Spleen (tissue), 11 donors: ENCODE measurements around the gene RPRD1B. TPM values are rescaled to one million over a fixed set of nuclear protein-coding genes. Genes with fewer than 3 reads are reported as not detected.

Source experiments
- DNase-seq: peaks from one replicate; pipeline ENCODE4 v3.0.0-alpha.2; 2020
- H3K27ac ChIP-seq, 8 donors: fragments of 200-600 bp; sonication (generic) in 7 of 8; 1 replicate in 4 of 8; 2 replicates in 4 of 8; pipeline versions ENCODE4 v1.5.0 to v1.8.0; 2016 to 2021; ENCODE audit warnings: inconsistent platforms in 4 of 8, mild to moderate bottlenecking in 4 of 8, moderate library complexity in 1 of 8
- H3K27me3 ChIP-seq, 7 donors: fragments of 200-600 bp; sonication (generic) in 6 of 7; replicated peaks in 1 of 7; 1 replicate in 4 of 7; 2 replicates in 3 of 7; pipeline versions ENCODE4 v1.5.0 to v1.8.0; 2016 to 2021; ENCODE audit warnings: inconsistent platforms in 3 of 7, mild to moderate bottlenecking in 1 of 7
- H3K36me3 ChIP-seq, 6 donors: fragments of 200-600 bp; sonication (generic) in 5 of 6; 1 replicate in 4 of 6; 2 replicates in 2 of 6; pipeline versions ENCODE4 v1.5.0 to v1.8.0; 2016 to 2021; ENCODE audit warnings: inconsistent platforms in 2 of 6
- H3K4me1 ChIP-seq, 6 donors: fragments of 200-600 bp; sonication (generic) in 5 of 6; 1 replicate in 3 of 6; 2 replicates in 3 of 6; pipeline versions ENCODE4 v1.5.0 to v1.8.0; 2016 to 2021; ENCODE audit warnings: inconsistent platforms in 3 of 6
- H3K4me3 ChIP-seq, 8 donors: fragments of 200-600 bp; sonication (generic) in 7 of 8; 1 replicate in 4 of 8; 2 replicates in 4 of 8; pipeline versions ENCODE4 v1.5.0 to v1.8.0; 2016 to 2021; ENCODE audit warnings: inconsistent platforms in 4 of 8, mild to moderate bottlenecking in 4 of 8, moderate library complexity in 2 of 8
- H3K9me3 ChIP-seq, 8 donors: fragments of 200-600 bp; sonication (generic) in 7 of 8; 1 replicate in 4 of 8; 2 replicates in 4 of 8; pipeline versions ENCODE4 v1.5.0 to v1.8.0; 2016 to 2021; ENCODE audit warnings: inconsistent platforms in 4 of 8
- CTCF ChIP-seq, 11 experiments: fragments of 200-600 bp in 7 of 11; fragments of 450-650 bp in 4 of 11; sonication (generic) in 4 of 11; IDR thresholded peaks in 8 of 11; conservative IDR thresholded peaks in 3 of 11; 1 replicate in 7 of 11; 2 replicates in 4 of 11; pipeline versions ENCODE4 v1.4.0 to v1.8.0; 2016 to 2021; ENCODE audit warnings: antibody characterized with exemption in 11 of 11, inconsistent platforms in 4 of 11, mild to moderate bottlenecking in 1 of 11
- POLR2A ChIP-seq, 3 donors: fragments of 450-650 bp; IDR thresholded peaks; one replicate each; pipeline ENCODE4 v1.5.1; 2017; ENCODE audit warnings: antibody characterized with exemption in 3 of 3, mild to moderate bottlenecking in 1 of 3
- POLR2AphosphoS5 ChIP-seq, 3 donors: sonication (generic); formaldehyde crosslinking; IDR thresholded peaks; one replicate each; pipeline ENCODE4 v1.5.1; 2017; ENCODE audit warnings: antibody characterized with exemption in 3 of 3
- WGBS, 5 donors: extraction: QIAGEN DNeasy Blood & Tissue Kit in 3 of 5; methylation state at CpG; one replicate each; pipeline versions ENCODE4 v1.1.5 to v1.1.7; 2013 to 2018; 5-methylcytosine and 5-hydroxymethylcytosine counted together
- intact Hi-C: fragments of 100-400 bp; cut with DNase I; formaldehyde crosslinking; loops from one replicate; pipeline ENCODE4 v1.15.0; 2023; ENCODE audit warnings: low total_unique reads
- polyA plus RNA-seq, 3 donors: library from polyadenylated mRNA; stranded (reverse); fragments of 200-250 nt; gene quantifications; one replicate each; pipeline ENCODE4 v1.2.1, GENCODE V29; 2013
- total RNA-seq, 7 donors: library from RNA; depleted of rRNA in 3 of 7; stranded (reverse); fragments of >200 nt in 3 of 7; fragmentation: NEBNext Ultra II Directional in 4 of 7; extraction: Animal tissue kit (Norgen Biotek cat#: 25700) in 4 of 7; gene quantifications; one replicate each; pipeline versions ENCODE4 v1.1.0 to v1.2.1, GENCODE V29; 2016 to 2021
- donor health status: healthy with polysubstance abuse.
- donor health status: DM: no; HTN: no; CAD: no; lungs with moderate emphysema.
- donor health status: DM: no; HTN: no; CAD: no.
- donor health status: Bipolar disorder and iron deficiency.
- donor health status: healthy.
- donor health status: DM: no; HTN: no; CAD: no.
- donor health status: DM: yes; HTN: yes; CAD: no.

The RPRD1B gene
- total and polyA plus RNA-seq, 10 donors = 7.1 to 42.0 (median 31.2) TPM

- Histone ChIP-seq H3K9me3 (no peaks in the 10 kb centered on the region), H3K36me3 (peaks cover 0 to 24% (median 0%) of the 10 kb centered on the region in 6 donors), H3K27me3 (no peaks in the 10 kb centered on the region), H3K4me1 (peaks cover 34 to 88% (median 62%) of the 10 kb centered on the region in 6 donors), H3K27ac (peak overlapping the region; percentile 93 to 98 (median 97)), H3K4me3 (peak overlapping the region; percentile 87 to 98 (median 96))
- intact Hi-C loops = no loop called here
- DNase-seq = peak; percentile 90
- no peak for TF ChIP-seq CTCF (IDR thresholded peaks at IDR 0.05 in 8 of 11, conservative IDR thresholded peaks at IDR 0.05 in 3 of 11)
- no peak for TF ChIP-seq POLR2AphosphoS5 (IDR thresholded peaks at IDR 0.05)
- TF ChIP-seq POLR2A (IDR thresholded peaks at IDR 0.05) = no peak
- 22 to 29% (median 26%) methylated on average over 28 of the region's 28 CpGs for WGBS, 5 donors
Observed at GRCh38 chr20:38032585-38033329, 789 bp upstream of the RPRD1B start.

GRCh38 chr20:38034108-38034649, 633 bp downstream of the RPRD1B start:
- H3K36me3 ChIP-seq = peaks cover 0 to 23% (median 0%) of the 10 kb centered on the region in 6 donors
- no peaks in the 10 kb centered on the region for H3K27me3 ChIP-seq
- TF ChIP-seq POLR2A (IDR thresholded peaks at IDR 0.05) (no peak), CTCF (IDR thresholded peaks at IDR 0.05 in 8 of 11, conservative IDR thresholded peaks at IDR 0.05 in 3 of 11) (no peak), POLR2AphosphoS5 (IDR thresholded peaks at IDR 0.05) (no peak)
- peaks cover 34 to 91% (median 66%) of the 10 kb centered on the region in 6 donors for H3K4me1 ChIP-seq
- peak overlapping the region; percentile 93 to 98 (median 97) for H3K27ac ChIP-seq
- intact Hi-C loops = no loop called here
- H3K9me3 ChIP-seq = no peaks in the 10 kb centered on the region
- no peak for DNase-seq
- peak overlapping the region; percentile 87 to 98 (median 96) for H3K4me3 ChIP-seq
- whole genome bisulfite sequencing, 5 donors = 9 to 16% (median 13%) methylated on average over 14 of the region's 14 CpGs

GRCh38 chr20:38034961-38035360, 1.4 kb downstream of the RPRD1B start:
- Histone ChIP-seq H3K27ac (peak overlapping the region in 2 of 8 donors; percentile 97 to 98), H3K36me3 (peaks cover 0 to 31% (median 3%) of the 10 kb centered on the region in 6 donors), H3K27me3 (no peaks in the 10 kb centered on the region), H3K4me1 (peaks cover 34 to 89% (median 66%) of the 10 kb centered on the region in 6 donors), H3K9me3 (no peaks in the 10 kb centered on the region), H3K4me3 (peak overlapping the region; percentile 87 to 98 (median 96))
- 78 to 85% (median 81%) methylated on average over 6 of the region's 6 CpGs for WGBS, 5 donors
- DNase-seq = no peak
- intact Hi-C loops = no loop called here
- TF ChIP-seq POLR2A (IDR thresholded peaks at IDR 0.05) (no peak), POLR2AphosphoS5 (IDR thresholded peaks at IDR 0.05) (no peak), CTCF (IDR thresholded peaks at IDR 0.05 in 8 of 11, conservative IDR thresholded peaks at IDR 0.05 in 3 of 11) (no peak)

- Histone ChIP-seq H3K27ac (no peak overlapping the region), H3K9me3 (no peaks in the 10 kb centered on the region), H3K4me1 (peaks cover 34 to 77% (median 57%) of the 10 kb centered on the region in 6 donors), H3K27me3 (no peaks in the 10 kb centered on the region), H3K36me3 (peaks cover 0 to 45% (median 6%) of the 10 kb centered on the region in 6 donors), H3K4me3 (peak overlapping the region in 1 of 8 donors; percentile 21)
- WGBS, 5 donors = 71 to 90% (median 76%) methylated on average over 5 of the region's 5 CpGs
- no peak for TF ChIP-seq POLR2AphosphoS5 (IDR thresholded peaks at IDR 0.05)
- TF ChIP-seq POLR2A (IDR thresholded peaks at IDR 0.05) = no peak
- TF ChIP-seq CTCF (IDR thresholded peaks at IDR 0.05 in 8 of 11, conservative IDR thresholded peaks at IDR 0.05 in 3 of 11) = no peak
- no peak for DNase-seq
- intact Hi-C loops = no loop called here
Observed at GRCh38 chr20:38036366-38036765, 2.8 kb downstream of the RPRD1B start.
